AG10803 (cell line): ENCODE data around the gene S100A11.
A peak's percentile ranks its signal among the peaks of the same experiment; 100 is the strongest.

Source experiments
- DNase-seq: peaks from one replicate; pipeline ENCODE4 v3.0.0; 2010; ENCODE audit warnings: low read depth
- H3K4me3 ChIP-seq: 2 replicates; pipeline ENCODE4 v1.5.1; 2011; ENCODE audit warnings: mild to moderate bottlenecking, low read length, control low read depth
- TF ChIP-seq, protein P1 (sequence below): conservative IDR thresholded peaks from 2 replicates; pipeline ENCODE4 v1.5.1; 2011; ENCODE audit warnings: mild to moderate bottlenecking, low read length, control low read depth, inconsistent platforms

S100A11 gene

DNA sequence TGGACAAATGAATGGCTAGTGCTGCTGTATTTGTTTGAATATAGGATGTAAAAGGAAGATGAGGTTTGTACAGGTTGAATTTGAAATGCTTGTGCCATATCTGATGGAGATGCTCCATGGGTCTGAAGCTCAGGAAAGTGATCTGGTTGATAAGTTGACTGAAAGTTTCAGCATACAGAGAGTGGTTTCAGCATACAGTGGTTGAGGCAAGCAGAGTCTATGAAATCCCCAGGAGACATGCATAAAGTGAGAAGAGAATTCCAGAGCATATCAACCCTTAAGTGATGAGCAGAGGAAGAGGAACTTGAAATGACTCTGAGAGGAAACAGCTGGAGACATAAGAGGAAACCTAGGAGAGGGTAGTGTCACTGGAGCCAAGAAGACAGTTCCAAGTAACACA is 30.3 kb upstream of the S100A11 start:
- TF ChIP-seq, protein P1, sequence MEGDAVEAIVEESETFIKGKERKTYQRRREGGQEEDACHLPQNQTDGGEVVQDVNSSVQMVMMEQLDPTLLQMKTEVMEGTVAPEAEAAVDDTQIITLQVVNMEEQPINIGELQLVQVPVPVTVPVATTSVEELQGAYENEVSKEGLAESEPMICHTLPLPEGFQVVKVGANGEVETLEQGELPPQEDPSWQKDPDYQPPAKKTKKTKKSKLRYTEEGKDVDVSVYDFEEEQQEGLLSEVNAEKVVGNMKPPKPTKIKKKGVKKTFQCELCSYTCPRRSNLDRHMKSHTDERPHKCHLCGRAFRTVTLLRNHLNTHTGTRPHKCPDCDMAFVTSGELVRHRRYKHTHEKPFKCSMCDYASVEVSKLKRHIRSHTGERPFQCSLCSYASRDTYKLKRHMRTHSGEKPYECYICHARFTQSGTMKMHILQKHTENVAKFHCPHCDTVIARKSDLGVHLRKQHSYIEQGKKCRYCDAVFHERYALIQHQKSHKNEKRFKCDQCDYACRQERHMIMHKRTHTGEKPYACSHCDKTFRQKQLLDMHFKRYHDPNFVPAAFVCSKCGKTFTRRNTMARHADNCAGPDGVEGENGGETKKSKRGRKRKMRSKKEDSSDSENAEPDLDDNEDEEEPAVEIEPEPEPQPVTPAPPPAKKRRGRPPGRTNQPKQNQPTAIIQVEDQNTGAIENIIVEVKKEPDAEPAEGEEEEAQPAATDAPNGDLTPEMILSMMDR, result no peak
- no peak overlapping the region for H3K4me3 ChIP-seq

GRCh38 chr1:152061952-152062351 is 25.1 kb upstream of the S100A11 start:
- TF ChIP-seq, protein P1, result no peak
- no peak overlapping the region for H3K4me3 ChIP-seq
- DNase-seq, result no peak

More for the DNA sequence above, 30.3 kb upstream of the S100A11 start:
- DNase-seq, result no peak

GRCh38 chr1:152053375-152053774 is 16.6 kb upstream of the S100A11 start:
- no peak overlapping the region for H3K4me3 ChIP-seq
- no peak for DNase-seq
- TF ChIP-seq, protein P1, result no peak

DNA sequence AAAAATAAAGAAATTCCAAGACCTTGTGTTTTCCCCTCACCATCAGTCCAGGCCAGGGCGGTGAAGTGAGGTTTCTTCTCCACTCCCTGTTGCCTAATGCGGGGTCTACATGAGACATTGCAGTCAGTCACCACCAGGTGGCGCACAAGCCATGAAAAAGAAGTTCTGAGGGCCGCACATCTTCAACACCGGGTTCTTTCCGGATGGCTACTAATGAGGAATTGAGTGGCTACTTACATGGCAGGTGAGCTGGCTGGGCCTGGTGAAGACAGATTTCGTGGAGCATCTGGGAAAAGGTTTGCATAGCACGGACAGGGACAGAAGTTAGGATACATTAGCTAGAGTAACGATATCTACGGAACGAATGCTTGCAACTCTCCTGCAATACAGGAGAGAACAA is 15.8 kb upstream of the S100A11 start:
- H3K4me3 ChIP-seq, result no peak overlapping the region
- DNase-seq, result peak; percentile 73
- TF ChIP-seq, protein P1, result peak; percentile 87

DNA sequence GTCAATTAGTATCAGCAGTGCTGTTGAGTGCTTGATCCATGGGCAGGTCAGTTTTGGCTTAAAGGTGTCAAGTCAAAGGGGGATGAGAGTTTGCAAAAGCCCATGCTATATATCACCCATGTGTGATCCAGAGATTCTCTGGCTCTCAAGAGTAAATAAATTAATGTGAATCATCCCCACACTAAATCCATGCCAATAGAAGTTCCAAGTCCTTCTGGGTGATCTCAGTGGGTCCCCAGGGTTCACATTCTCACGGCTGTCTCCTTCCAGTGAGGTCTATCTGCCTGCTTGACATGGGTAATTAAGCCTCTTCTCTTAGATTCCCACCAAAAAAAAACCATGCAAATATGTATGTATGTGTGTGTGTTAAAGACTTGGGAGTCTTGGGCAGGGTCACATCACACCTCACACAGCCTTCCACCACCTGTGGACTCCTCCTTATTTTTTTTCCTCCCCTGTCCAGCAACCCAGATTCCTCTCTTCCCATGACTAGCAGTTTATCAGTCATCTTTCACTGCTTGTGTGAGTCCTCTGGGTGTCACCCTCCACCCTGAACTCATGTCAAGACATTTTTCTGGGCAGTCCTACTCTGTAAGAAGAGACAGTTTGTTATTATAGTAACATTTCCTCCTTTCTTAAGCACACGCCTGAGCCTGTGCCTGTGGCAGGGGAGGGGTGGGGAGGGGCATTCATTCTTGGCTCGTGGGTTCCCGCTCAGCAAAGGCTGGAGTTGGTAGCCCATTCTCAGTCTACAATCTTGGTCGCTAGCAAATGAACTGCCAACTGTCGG is 14.3 kb upstream of the S100A11 start:
- no peak overlapping the region for H3K4me3 ChIP-seq
- DNase-seq, result peak; percentile 37
- TF ChIP-seq, protein P1, result no peak

- no peak overlapping the region for H3K4me3 ChIP-seq
- peak; percentile 81 for DNase-seq
- TF ChIP-seq, protein P1, result no peak
Observed at GRCh38 chr1:152049291-152050083, 12.7 kb upstream of the S100A11 start.
